GM23338 (cell line): Measurements from ENCODE around the gene ABHD5. TPM values are rescaled to one million over a fixed set of nuclear protein-coding genes. Genes with fewer than 3 reads are reported as not detected.

Source experiments
- ATAC-seq: fragments of 200-7000 bp; cut with Tn5 transposase; 3 replicates; pipeline ENCODE4 v1.9.1; 2020
- DNase-seq: peaks from one replicate; pipeline ENCODE4 v3.0.0-alpha.2; 2015; ENCODE audit warnings: low spot score
- H2AFZ ChIP-seq: fragments of 200-600 bp; sonication (generic); 2 replicates; pipeline ENCODE4 v1.8.0; 2016; ENCODE audit warnings: antibody characterized with exemption, mild to moderate bottlenecking, moderate library complexity
- H3F3A ChIP-seq: fragments of 200-600 bp; sonication (generic); replicated peaks from 2 replicates; pipeline ENCODE4 v1.8.0; 2017; ENCODE audit warnings: antibody characterized with exemption, mixed run types, low read depth
- H3K27ac ChIP-seq: fragments of 200-600 bp; sonication (generic); 2 replicates; pipeline ENCODE4 v1.6.1; 2016; ENCODE audit warnings: low read depth
- H3K27me3 ChIP-seq: fragments of 200-600 bp; sonication (generic); 2 replicates; pipeline ENCODE4 v1.8.0; 2016; ENCODE audit warnings: mild to moderate bottlenecking, mixed run types, moderate library complexity; ENCODE audit not compliant: insufficient read depth
- H3K36me3 ChIP-seq: fragments of 200-600 bp; sonication (generic); 2 replicates; pipeline ENCODE4 v1.8.0; 2016; ENCODE audit warnings: mild to moderate bottlenecking; ENCODE audit not compliant: insufficient read depth
- H3K4me1 ChIP-seq: fragments of 200-600 bp; sonication (generic); 2 replicates; pipeline ENCODE4 v1.8.0; 2016; ENCODE audit warnings: mild to moderate bottlenecking, moderate library complexity; ENCODE audit not compliant: insufficient read depth
- H3K4me2 ChIP-seq: fragments of 200-600 bp; sonication (generic); 2 replicates; pipeline ENCODE4 v1.7.1; 2017; ENCODE audit warnings: mixed run types
- H3K4me3 ChIP-seq: fragments of 200-600 bp; sonication (generic); 2 replicates; pipeline ENCODE4 v1.6.1; 2016; ENCODE audit warnings: mixed run types
- H3K79me2 ChIP-seq: fragments of 200-600 bp; sonication (generic); replicated peaks from 2 replicates; pipeline ENCODE4 v1.8.0; 2017; ENCODE audit warnings: mild to moderate bottlenecking; ENCODE audit not compliant: insufficient read depth
- H3K9me2 ChIP-seq: fragments of 200-600 bp; sonication (generic); 2 replicates; pipeline ENCODE4 v1.8.0; 2017; ENCODE audit not compliant: insufficient read depth
- H4K20me1 ChIP-seq: fragments of 200-600 bp; sonication (generic); replicated peaks from 2 replicates; pipeline ENCODE4 v1.8.0; 2017; ENCODE audit warnings: mild to moderate bottlenecking; ENCODE audit not compliant: insufficient read depth
- H3K27ac Mint-ChIP-seq: 2 replicates; pipeline ENCODE4 v1.8.0; 2020; ENCODE audit warnings: inconsistent platforms, mild to moderate bottlenecking, moderate library complexity, mixed read lengths
- H3K27me3 Mint-ChIP-seq: 3 replicates; pipeline ENCODE4 v1.8.0; 2022; ENCODE audit warnings: low read depth, mild to moderate bottlenecking, moderate library complexity, mixed read lengths, inconsistent platforms; ENCODE audit not compliant: insufficient read depth, poor library complexity
- H3K36me3 Mint-ChIP-seq: 3 replicates; pipeline ENCODE4 v1.8.0; 2021; ENCODE audit warnings: low read depth, mild to moderate bottlenecking, inconsistent platforms, moderate library complexity, mixed read lengths
- H3K4me1 Mint-ChIP-seq: 3 replicates; pipeline ENCODE4 v1.8.0; 2020; ENCODE audit warnings: mild to moderate bottlenecking, inconsistent platforms, mixed read lengths
- H3K4me3 Mint-ChIP-seq: 3 replicates; pipeline ENCODE4 v1.8.0; 2021; ENCODE audit warnings: moderate library complexity, mild to moderate bottlenecking, inconsistent platforms, mixed read lengths
- H3K9me3 Mint-ChIP-seq: 3 replicates; pipeline ENCODE4 v1.8.0; 2020; ENCODE audit warnings: moderate library complexity, mild to moderate bottlenecking, inconsistent platforms, mixed read lengths
- CREB1 ChIP-seq: fragments of 250-450 bp; sonication (Bioruptor Pico); IDR thresholded peaks from 2 replicates; pipeline ENCODE4 v1.5.0; 2020; ENCODE audit warnings: low read depth, mild to moderate bottlenecking, moderate library complexity
- EZH2 ChIP-seq: fragments of 200-600 bp; sonication (generic); IDR thresholded peaks from one replicate; pipeline ENCODE4 v1.8.0; 2017; ENCODE audit warnings: antibody characterized with exemption, mild to moderate bottlenecking, low read depth; ENCODE audit not compliant: unreplicated experiment
- NANOG ChIP-seq: IDR thresholded peaks from 2 replicates; pipeline ENCODE4 v1.6.1; 2016; ENCODE audit warnings: antibody characterized with exemption, borderline replicate concordance
- POLR2AphosphoS5 ChIP-seq: IDR thresholded peaks from 2 replicates; pipeline ENCODE4 v1.6.1; 2016; ENCODE audit warnings: antibody characterized with exemption, low read depth
- STAT1 ChIP-seq: IDR thresholded peaks from one replicate; pipeline ENCODE4 v1.6.1; 2016; ENCODE audit warnings: antibody characterized with exemption; ENCODE audit not compliant: unreplicated experiment
- ZNF114 ChIP-seq: fragments of 250-450 bp; sonication (Bioruptor Pico); IDR thresholded peaks from 2 replicates; pipeline ENCODE4 v1.5.0; 2020; ENCODE audit warnings: mild to moderate bottlenecking, moderate library complexity
- ZNF331 ChIP-seq: fragments of 250-450 bp; sonication (Bioruptor Pico); IDR thresholded peaks from 2 replicates; pipeline ENCODE4 v1.5.0; 2020; ENCODE audit warnings: low read depth, mild to moderate bottlenecking, moderate library complexity
- polyA plus RNA-seq: library from polyadenylated mRNA; unstranded; fragments of >200 nt; fragmentation: Nextera tagmentation; extraction: Ambion mirVana; gene quantifications from 2 replicates; pipeline ENCODE4 v1.2.1, GENCODE V29; 2016
- total RNA-seq: library from RNA; depleted of rRNA; stranded (reverse); fragments of >200 nt; shearing (Covaris generic); gene quantifications from 2 replicates; pipeline ENCODE4 v1.2.3, GENCODE V29; 2014
- TF ChIP-seq, protein P1 (sequence below): IDR thresholded peaks from 2 replicates; pipeline ENCODE4 v1.6.1; 2016; ENCODE audit warnings: antibody characterized with exemption
- TF ChIP-seq, protein P2 (sequence below), 2 experiments: fragments of 200-600 bp in 1 of 2; sonication (generic) in 1 of 2; conservative IDR thresholded peaks; 2 replicates each; pipeline versions ENCODE4 v1.5.1 to v1.6.1; 2016 to 2017; ENCODE audit warnings: antibody characterized with exemption in 2 of 2, low read depth in 2 of 2, mild to moderate bottlenecking in 2 of 2, moderate library complexity in 1 of 2
- TF ChIP-seq, protein P3 (sequence below): fragments of 250-450 bp; sonication (Bioruptor Pico); IDR thresholded peaks from 2 replicates; pipeline ENCODE4 v1.5.0; 2020; ENCODE audit warnings: mild to moderate bottlenecking, moderate library complexity

ABHD5 gene
- total and polyA plus RNA-seq, 2 experiments from 2014 or later: 12.1 to 12.3 TPM

GRCh38 chr3:43755516-43756200, 64.9 kb downstream of the ABHD5 start:
- peaks cover 6% of the 10 kb centered on the region for H3K27me3 Mint-ChIP-seq
- Histone ChIP-seq H3K4me3 (no peak overlapping the region), H3K9me2 (peaks cover 4% of the 10 kb centered on the region; the same call in 1 of the 2 replicates), H3K4me2 (no peak overlapping the region), H4K20me1 (no peaks in the 10 kb centered on the region), H3K4me1 (peaks cover 5% of the 10 kb centered on the region; the same call in 1 of the 2 replicates), H3K27ac (no peak overlapping the region), H3F3A (no peaks in the 10 kb centered on the region), H3K36me3 (no peaks in the 10 kb centered on the region), H2AFZ (no peak overlapping the region), H3K27me3 (no peaks in the 10 kb centered on the region), H3K79me2 (no peaks in the 10 kb centered on the region)
- peaks cover 18% of the 10 kb centered on the region for H3K4me1 Mint-ChIP-seq
- no peak overlapping the region for H3K27ac Mint-ChIP-seq
- DNase-seq (peak; percentile 15), ATAC-seq (no peak)
- no peak for TF ChIP-seq NANOG
- TF ChIP-seq EZH2: no peak
- TF ChIP-seq, protein P1, sequence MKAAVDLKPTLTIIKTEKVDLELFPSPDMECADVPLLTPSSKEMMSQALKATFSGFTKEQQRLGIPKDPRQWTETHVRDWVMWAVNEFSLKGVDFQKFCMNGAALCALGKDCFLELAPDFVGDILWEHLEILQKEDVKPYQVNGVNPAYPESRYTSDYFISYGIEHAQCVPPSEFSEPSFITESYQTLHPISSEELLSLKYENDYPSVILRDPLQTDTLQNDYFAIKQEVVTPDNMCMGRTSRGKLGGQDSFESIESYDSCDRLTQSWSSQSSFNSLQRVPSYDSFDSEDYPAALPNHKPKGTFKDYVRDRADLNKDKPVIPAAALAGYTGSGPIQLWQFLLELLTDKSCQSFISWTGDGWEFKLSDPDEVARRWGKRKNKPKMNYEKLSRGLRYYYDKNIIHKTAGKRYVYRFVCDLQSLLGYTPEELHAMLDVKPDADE: no peak
- no peak for TF ChIP-seq POLR2AphosphoS5
- no peak for TF ChIP-seq CREB1 (CRISPR knock-in tag)
- TF ChIP-seq, protein P2, sequence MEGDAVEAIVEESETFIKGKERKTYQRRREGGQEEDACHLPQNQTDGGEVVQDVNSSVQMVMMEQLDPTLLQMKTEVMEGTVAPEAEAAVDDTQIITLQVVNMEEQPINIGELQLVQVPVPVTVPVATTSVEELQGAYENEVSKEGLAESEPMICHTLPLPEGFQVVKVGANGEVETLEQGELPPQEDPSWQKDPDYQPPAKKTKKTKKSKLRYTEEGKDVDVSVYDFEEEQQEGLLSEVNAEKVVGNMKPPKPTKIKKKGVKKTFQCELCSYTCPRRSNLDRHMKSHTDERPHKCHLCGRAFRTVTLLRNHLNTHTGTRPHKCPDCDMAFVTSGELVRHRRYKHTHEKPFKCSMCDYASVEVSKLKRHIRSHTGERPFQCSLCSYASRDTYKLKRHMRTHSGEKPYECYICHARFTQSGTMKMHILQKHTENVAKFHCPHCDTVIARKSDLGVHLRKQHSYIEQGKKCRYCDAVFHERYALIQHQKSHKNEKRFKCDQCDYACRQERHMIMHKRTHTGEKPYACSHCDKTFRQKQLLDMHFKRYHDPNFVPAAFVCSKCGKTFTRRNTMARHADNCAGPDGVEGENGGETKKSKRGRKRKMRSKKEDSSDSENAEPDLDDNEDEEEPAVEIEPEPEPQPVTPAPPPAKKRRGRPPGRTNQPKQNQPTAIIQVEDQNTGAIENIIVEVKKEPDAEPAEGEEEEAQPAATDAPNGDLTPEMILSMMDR (conservative IDR thresholded peaks at IDR 0.05; ENCODE audit: low read depth in 2 of 2): no peak
- no peak for TF ChIP-seq ZNF114 (CRISPR knock-in tag)
- TF ChIP-seq ZNF331 (CRISPR knock-in tag): no peak
- TF ChIP-seq STAT1: no peak
- TF ChIP-seq, protein P3, sequence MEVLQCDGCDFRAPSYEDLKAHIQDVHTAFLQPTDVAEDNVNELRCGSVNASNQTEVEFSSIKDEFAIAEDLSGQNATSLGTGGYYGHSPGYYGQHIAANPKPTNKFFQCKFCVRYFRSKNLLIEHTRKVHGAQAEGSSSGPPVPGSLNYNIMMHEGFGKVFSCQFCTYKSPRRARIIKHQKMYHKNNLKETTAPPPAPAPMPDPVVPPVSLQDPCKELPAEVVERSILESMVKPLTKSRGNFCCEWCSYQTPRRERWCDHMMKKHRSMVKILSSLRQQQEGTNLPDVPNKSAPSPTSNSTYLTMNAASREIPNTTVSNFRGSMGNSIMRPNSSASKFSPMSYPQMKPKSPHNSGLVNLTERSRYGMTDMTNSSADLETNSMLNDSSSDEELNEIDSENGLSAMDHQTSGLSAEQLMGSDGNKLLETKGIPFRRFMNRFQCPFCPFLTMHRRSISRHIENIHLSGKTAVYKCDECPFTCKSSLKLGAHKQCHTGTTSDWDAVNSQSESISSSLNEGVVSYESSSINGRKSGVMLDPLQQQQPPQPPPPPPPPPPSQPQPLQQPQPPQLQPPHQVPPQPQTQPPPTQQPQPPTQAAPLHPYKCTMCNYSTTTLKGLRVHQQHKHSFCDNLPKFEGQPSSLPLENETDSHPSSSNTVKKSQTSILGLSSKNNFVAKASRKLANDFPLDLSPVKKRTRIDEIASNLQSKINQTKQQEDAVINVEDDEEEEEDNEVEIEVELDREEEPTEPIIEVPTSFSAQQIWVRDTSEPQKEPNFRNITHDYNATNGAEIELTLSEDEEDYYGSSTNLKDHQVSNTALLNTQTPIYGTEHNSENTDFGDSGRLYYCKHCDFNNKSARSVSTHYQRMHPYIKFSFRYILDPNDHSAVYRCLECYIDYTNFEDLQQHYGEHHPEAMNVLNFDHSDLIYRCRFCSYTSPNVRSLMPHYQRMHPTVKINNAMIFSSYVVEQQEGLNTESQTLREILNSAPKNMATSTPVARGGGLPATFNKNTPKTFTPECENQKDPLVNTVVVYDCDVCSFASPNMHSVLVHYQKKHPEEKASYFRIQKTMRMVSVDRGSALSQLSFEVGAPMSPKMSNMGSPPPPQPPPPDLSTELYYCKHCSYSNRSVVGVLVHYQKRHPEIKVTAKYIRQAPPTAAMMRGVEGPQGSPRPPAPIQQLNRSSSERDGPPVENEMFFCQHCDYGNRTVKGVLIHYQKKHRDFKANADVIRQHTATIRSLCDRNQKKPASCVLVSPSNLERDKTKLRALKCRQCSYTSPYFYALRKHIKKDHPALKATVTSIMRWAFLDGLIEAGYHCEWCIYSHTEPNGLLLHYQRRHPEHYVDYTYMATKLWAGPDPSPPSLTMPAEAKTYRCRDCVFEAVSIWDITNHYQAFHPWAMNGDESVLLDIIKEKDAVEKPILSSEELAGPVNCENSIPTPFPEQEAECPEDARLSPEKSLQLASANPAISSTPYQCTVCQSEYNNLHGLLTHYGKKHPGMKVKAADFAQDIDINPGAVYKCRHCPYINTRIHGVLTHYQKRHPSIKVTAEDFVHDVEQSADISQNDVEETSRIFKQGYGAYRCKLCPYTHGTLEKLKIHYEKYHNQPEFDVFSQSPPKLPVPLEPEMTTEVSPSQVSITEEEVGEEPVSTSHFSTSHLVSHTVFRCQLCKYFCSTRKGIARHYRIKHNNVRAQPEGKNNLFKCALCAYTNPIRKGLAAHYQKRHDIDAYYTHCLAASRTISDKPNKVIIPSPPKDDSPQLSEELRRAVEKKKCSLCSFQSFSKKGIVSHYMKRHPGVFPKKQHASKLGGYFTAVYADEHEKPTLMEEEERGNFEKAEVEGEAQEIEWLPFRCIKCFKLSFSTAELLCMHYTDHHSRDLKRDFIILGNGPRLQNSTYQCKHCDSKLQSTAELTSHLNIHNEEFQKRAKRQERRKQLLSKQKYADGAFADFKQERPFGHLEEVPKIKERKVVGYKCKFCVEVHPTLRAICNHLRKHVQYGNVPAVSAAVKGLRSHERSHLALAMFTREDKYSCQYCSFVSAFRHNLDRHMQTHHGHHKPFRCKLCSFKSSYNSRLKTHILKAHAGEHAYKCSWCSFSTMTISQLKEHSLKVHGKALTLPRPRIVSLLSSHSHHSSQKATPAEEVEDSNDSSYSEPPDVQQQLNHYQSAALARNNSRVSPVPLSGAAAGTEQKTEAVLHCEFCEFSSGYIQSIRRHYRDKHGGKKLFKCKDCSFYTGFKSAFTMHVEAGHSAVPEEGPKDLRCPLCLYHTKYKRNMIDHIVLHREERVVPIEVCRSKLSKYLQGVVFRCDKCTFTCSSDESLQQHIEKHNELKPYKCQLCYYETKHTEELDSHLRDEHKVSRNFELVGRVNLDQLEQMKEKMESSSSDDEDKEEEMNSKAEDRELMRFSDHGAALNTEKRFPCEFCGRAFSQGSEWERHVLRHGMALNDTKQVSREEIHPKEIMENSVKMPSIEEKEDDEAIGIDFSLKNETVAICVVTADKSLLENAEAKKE (CRISPR knock-in tag): no peak
- no peaks in the 10 kb centered on the region for H3K36me3 Mint-ChIP-seq
- H3K4me3 Mint-ChIP-seq: no peak overlapping the region
- no peaks in the 10 kb centered on the region; the same call in 2 of the 3 replicates for H3K9me3 Mint-ChIP-seq
